Measurements from ENCODE around the gene TBL1XR1. TPM values are rescaled to one million over a fixed set of nuclear protein-coding genes. Genes with fewer than 3 reads are reported as not detected.

TBL1XR1 gene
- total RNA-seq, 1 donor from 2014 or later = 155 TPM

DNA sequence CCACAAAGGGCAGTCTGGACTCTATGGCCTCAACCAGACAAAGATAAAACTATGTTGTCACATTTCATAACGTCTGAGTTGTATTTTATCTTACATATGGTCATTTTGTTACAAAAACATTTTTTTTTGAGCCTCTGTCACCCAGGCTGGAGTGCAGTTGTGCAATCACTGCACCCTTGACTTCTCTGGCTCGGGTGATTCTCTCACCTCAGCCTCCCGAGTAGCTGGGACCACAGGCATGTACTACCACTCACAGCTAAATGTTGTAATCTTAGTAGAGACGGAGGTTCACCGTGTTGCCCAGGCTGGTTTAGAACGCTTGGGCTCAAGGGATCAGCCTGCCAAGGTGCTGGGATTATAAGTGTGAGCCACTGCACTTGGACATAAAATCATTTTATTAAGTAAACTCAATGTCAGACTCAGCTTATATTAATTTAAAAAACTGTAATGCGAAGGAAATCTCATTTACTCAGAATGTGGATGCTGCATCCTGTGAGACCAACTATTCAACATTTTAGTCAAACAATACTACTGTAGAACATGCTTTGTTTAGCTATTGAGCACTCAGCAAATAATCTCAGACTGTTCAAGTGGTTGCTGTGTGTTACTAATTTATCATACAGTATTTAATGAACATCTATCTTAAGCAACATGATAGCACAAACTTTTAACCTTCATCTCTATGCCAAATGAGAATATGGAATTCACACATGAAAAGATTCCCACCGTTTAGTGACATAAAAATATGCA is 209.2 kb downstream of the TBL1XR1 start:
- Mint-ChIP-seq H3K4me1 (ENCODE audit: unreplicated experiment) (peaks cover 9% of the 10 kb centered on the region), H3K4me3 (peak overlapping the region; percentile 5), H3K27ac (peak overlapping the region; percentile 21), H3K27me3 (no peaks in the 10 kb centered on the region), H3K36me3 (no peaks in the 10 kb centered on the region), H3K9me3 (peaks cover 10% of the 10 kb centered on the region)
- DNase-seq (ENCODE audit: extremely low spot score, unreplicated experiment) = no peak
- TF ChIP-seq, protein P1, sequence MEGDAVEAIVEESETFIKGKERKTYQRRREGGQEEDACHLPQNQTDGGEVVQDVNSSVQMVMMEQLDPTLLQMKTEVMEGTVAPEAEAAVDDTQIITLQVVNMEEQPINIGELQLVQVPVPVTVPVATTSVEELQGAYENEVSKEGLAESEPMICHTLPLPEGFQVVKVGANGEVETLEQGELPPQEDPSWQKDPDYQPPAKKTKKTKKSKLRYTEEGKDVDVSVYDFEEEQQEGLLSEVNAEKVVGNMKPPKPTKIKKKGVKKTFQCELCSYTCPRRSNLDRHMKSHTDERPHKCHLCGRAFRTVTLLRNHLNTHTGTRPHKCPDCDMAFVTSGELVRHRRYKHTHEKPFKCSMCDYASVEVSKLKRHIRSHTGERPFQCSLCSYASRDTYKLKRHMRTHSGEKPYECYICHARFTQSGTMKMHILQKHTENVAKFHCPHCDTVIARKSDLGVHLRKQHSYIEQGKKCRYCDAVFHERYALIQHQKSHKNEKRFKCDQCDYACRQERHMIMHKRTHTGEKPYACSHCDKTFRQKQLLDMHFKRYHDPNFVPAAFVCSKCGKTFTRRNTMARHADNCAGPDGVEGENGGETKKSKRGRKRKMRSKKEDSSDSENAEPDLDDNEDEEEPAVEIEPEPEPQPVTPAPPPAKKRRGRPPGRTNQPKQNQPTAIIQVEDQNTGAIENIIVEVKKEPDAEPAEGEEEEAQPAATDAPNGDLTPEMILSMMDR (conservative IDR thresholded peaks at IDR 0.05) = no peak

DNA sequence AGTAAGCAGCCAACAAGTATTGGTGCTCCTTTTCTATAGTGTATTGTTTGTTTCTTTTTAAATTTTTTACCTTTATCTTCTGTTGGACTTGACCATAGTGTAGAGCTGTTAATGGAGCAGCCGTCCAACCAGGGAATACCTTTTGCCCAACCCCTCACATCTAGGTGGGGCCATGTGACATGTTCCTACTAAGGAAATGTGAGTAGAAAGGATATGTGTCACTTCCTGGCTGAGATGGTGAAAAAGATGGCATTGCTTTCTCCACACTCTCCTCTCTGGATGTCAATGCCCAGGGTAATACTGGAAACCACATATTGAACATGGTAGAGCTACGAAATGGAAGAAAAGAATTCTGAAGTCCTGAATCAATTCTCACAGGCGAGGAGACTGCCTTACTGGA is 218.8 kb downstream of the TBL1XR1 start:
- no peaks in the 10 kb centered on the region for H3K27me3 Mint-ChIP-seq
- peak overlapping the region; percentile 35 for H3K27ac Mint-ChIP-seq
- peaks cover 7% of the 10 kb centered on the region for H3K9me3 Mint-ChIP-seq
- TF ChIP-seq, protein P1 (conservative IDR thresholded peaks at IDR 0.05) = no peak
- H3K4me3 Mint-ChIP-seq = no peak overlapping the region
- no peak for DNase-seq (ENCODE audit: extremely low spot score, unreplicated experiment)
- H3K36me3 Mint-ChIP-seq = no peaks in the 10 kb centered on the region
- no peaks in the 10 kb centered on the region for H3K4me1 Mint-ChIP-seq (ENCODE audit: unreplicated experiment)

DNA sequence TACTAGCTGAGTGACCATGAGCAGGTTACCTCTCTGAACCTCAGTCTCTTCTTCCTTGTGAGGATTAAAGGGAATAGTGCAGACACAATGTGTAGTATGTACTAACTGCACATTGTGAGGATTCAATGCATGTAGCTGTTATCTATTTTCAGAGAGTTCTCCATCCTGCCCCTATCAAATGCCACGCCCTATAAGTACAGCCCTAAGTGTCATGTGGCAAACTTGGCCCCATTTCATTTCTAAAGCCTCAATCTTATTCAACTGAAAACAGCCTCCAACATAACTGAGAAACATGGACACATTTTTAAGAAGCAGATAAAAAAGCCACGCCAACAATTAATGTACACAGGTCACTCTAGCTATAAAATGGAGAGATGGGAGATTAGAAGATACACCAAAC is 220.0 kb downstream of the TBL1XR1 start:
- TF ChIP-seq, protein P1 (conservative IDR thresholded peaks at IDR 0.05) = no peak
- Mint-ChIP-seq H3K4me1 (ENCODE audit: unreplicated experiment) (no peaks in the 10 kb centered on the region), H3K9me3 (peaks cover 7% of the 10 kb centered on the region), H3K4me3 (no peak overlapping the region), H3K27ac (no peak overlapping the region), H3K27me3 (no peaks in the 10 kb centered on the region), H3K36me3 (no peaks in the 10 kb centered on the region)
- DNase-seq (ENCODE audit: extremely low spot score, unreplicated experiment) = no peak

DNA sequence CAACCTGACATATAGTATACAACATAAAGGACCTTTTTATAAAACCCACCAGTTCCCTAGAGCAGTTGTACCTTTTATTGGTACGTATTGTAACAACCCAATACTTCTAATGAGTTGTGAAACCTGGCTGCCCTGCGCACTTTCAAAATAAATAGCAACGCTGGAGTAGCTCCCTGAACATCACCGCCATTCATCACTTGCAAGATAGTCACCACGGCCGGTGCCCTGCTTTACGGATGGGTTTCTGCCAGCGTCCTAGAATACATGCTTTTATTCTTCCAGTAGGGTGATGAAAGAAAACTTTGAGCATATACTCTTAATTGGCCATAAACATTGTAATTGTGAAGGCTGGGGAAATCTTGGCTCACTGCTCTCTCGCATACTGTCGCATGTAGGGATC is 220.7 kb downstream of the TBL1XR1 start:
- H3K9me3 Mint-ChIP-seq = peaks cover 7% of the 10 kb centered on the region
- no peaks in the 10 kb centered on the region for H3K36me3 Mint-ChIP-seq
- H3K4me3 Mint-ChIP-seq = no peak overlapping the region
- TF ChIP-seq, protein P1 (conservative IDR thresholded peaks at IDR 0.05) = no peak
- DNase-seq (ENCODE audit: extremely low spot score, unreplicated experiment) = no peak
- H3K4me1 Mint-ChIP-seq (ENCODE audit: unreplicated experiment) = no peaks in the 10 kb centered on the region
- H3K27me3 Mint-ChIP-seq = no peaks in the 10 kb centered on the region
- no peak overlapping the region for H3K27ac Mint-ChIP-seq

DNA sequence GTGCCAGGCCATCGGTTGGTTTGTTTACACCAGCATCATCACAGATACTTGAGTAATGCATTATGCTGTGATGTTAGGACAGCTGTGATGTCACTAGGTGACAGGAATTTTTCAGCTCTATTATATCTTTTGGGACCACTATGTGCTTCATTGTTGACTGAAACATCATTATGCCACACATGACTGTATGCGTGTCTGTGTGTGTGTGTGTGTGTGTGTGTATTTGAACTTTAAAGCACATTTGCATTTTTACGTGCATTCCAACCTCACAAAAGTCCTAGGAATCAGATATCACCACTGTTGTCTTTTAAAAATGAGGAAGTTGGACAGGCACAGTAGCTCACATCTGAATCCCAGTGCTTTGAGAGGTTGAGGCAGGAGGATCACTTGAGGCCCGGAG is 223.0 kb downstream of the TBL1XR1 start:
- Mint-ChIP-seq H3K9me3 (peaks cover 7% of the 10 kb centered on the region), H3K4me1 (ENCODE audit: unreplicated experiment) (no peaks in the 10 kb centered on the region), H3K4me3 (no peak overlapping the region), H3K36me3 (no peaks in the 10 kb centered on the region), H3K27me3 (no peaks in the 10 kb centered on the region), H3K27ac (no peak overlapping the region)
- TF ChIP-seq, protein P1 (conservative IDR thresholded peaks at IDR 0.05) = no peak
- DNase-seq (ENCODE audit: extremely low spot score, unreplicated experiment) = no peak

Data from type B pancreatic cell (in vitro differentiated cells).